Osteocyte (in vitro differentiated cells): ENCODE measurements around the gene HPSE. TPM values are rescaled to one million over a fixed set of nuclear protein-coding genes. Genes with fewer than 3 reads are reported as not detected.
"Not testable (repeated sequence)": the region's sequence is repeated elsewhere in the genome, so short reads cannot be mapped to it uniquely, and the experiment has no call there.

Experiments
- DNase-seq: peaks from one replicate; pipeline ENCODE4 v3.0.0; 2021; ENCODE audit warnings: mixed read lengths; ENCODE audit not compliant: unreplicated experiment; ENCODE audit errors: extremely low spot score
- H3K27ac Mint-ChIP-seq: one replicate; pipeline ENCODE4 v1.8.0; 2021; ENCODE audit warnings: mild to moderate bottlenecking, mixed read lengths; ENCODE audit not compliant: unreplicated experiment
- H3K27me3 Mint-ChIP-seq: one replicate; pipeline ENCODE4 v1.8.0; 2021; ENCODE audit warnings: mixed read lengths; ENCODE audit not compliant: unreplicated experiment
- H3K36me3 Mint-ChIP-seq: one replicate; pipeline ENCODE4 v1.8.0; 2021; ENCODE audit warnings: mixed read lengths; ENCODE audit not compliant: unreplicated experiment
- H3K4me1 Mint-ChIP-seq: one replicate; pipeline ENCODE4 v1.8.0; 2021; ENCODE audit warnings: mixed read lengths; ENCODE audit not compliant: unreplicated experiment
- H3K4me3 Mint-ChIP-seq: one replicate; pipeline ENCODE4 v1.8.0; 2021; ENCODE audit warnings: mild to moderate bottlenecking, moderate library complexity, mixed read lengths; ENCODE audit not compliant: unreplicated experiment
- H3K9me3 Mint-ChIP-seq: one replicate; pipeline ENCODE4 v1.8.0; 2021; ENCODE audit warnings: mixed read lengths; ENCODE audit not compliant: unreplicated experiment
- CTCF ChIP-seq: fragments of 200-600 bp; sonication (generic); IDR thresholded peaks from 2 replicates; pipeline ENCODE4 v1.5.0; 2021; ENCODE audit warnings: antibody characterized with exemption, mild to moderate bottlenecking, moderate library complexity
- total RNA-seq: library from RNA; stranded (reverse); gene quantifications from 2 replicates; pipeline ENCODE4 v1.2.1, GENCODE V29; 2021

HPSE gene
- total RNA-seq, 1 donor from 2014 or later = 4.9 TPM

- Mint-ChIP-seq H3K4me3 (no peak overlapping the region), H3K27ac (no peak overlapping the region), H3K9me3 (no peaks in the 10 kb centered on the region), H3K27me3 (no peaks in the 10 kb centered on the region), H3K4me1 (no peaks in the 10 kb centered on the region), H3K36me3 (no peaks in the 10 kb centered on the region)
- TF ChIP-seq CTCF = no peak
- DNase-seq = no peak
Observed at GRCh38 chr4:83297548-83298260, 36.9 kb downstream of the HPSE start.

- Mint-ChIP-seq H3K4me3 (no peak overlapping the region), H3K27ac (no peak overlapping the region), H3K4me1 (no peaks in the 10 kb centered on the region), H3K9me3 (no peaks in the 10 kb centered on the region), H3K36me3 (no peaks in the 10 kb centered on the region), H3K27me3 (peaks cover 2% of the 10 kb centered on the region)
- no peak for TF ChIP-seq CTCF
- no peak for DNase-seq
Observed at GRCh38 chr4:83293305-83294046, 41.2 kb downstream of the HPSE start.

GRCh38 chr4:83290059-83290774 is 44.4 kb downstream of the HPSE start:
- H3K4me3 Mint-ChIP-seq, H3K4me1 Mint-ChIP-seq, DNase-seq, H3K9me3 Mint-ChIP-seq, H3K36me3 Mint-ChIP-seq, H3K27ac Mint-ChIP-seq, H3K27me3 Mint-ChIP-seq: not testable (repeated sequence)

GRCh38 chr4:83288381-83288780 is 46.3 kb downstream of the HPSE start:
- H3K4me1 Mint-ChIP-seq = peaks cover 20% of the 10 kb centered on the region
- not testable (repeated sequence) for H3K27me3 Mint-ChIP-seq, H3K9me3 Mint-ChIP-seq, H3K27ac Mint-ChIP-seq, H3K36me3 Mint-ChIP-seq, DNase-seq, H3K4me3 Mint-ChIP-seq

- no peak for DNase-seq
- Mint-ChIP-seq H3K4me1 (peaks cover 28% of the 10 kb centered on the region), H3K9me3 (no peaks in the 10 kb centered on the region), H3K4me3 (peak overlapping the region; percentile 90), H3K27ac (peak overlapping the region; percentile 99), H3K36me3 (no peaks in the 10 kb centered on the region), H3K27me3 (no peaks in the 10 kb centered on the region)
- TF ChIP-seq CTCF = no peak
Observed at GRCh38 chr4:83285055-83285407, 49.6 kb downstream of the HPSE start.
